GM12801 (cell line): ENCODE data around the gene ADAMTS20.

ENCODE experiments used
- CTCF ChIP-seq: IDR thresholded peaks from one replicate; pipeline ENCODE4 v1.5.1; 2011; ENCODE audit warnings: control low read depth; ENCODE audit not compliant: insufficient read length; ENCODE audit errors: extremely low read depth

Gene ADAMTS20

DNA sequence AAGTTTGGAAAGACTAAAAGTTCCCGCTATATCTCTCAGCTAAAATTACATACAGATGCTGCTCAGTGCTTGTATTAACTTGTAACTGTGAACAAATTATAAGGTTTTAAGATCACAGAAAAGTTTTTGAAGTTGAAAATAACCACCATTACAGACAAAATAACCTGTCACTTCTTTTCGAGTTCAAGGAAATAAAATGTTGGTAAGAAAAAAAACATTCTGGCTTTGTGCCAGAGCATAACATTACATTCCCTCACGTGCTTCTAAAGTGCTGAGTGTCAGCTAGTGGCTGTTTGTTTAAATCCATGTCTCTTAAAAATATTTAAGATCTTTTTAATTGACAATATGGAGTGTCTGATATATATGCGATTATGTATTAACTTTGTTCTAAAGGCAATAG, 27.2 kb upstream of the ADAMTS20 start:
- no peak for TF ChIP-seq CTCF

DNA sequence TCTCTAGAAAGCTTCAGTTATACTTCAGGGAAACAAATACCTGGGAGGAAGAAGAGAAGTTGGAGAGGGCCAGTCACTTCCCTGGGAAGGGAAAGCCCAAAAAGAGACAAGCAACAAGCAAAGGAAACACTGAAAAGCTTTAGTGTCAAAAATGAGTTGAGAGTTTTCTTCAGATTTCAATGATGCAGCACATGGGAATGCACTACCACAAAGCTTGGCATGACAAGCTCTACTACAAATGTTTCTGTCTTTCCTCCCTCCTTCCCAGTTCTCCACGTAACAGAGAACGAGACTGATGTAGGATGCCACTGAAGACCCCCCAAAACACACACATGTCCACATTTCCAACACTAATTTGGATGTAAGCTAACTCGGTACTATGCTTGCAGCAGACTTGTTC, 26.8 kb upstream of the ADAMTS20 start:
- TF ChIP-seq CTCF = no peak

- no peak for TF ChIP-seq CTCF
Observed at GRCh38 chr12:43577381-43577780, 25.4 kb upstream of the ADAMTS20 start.

- no peak for TF ChIP-seq CTCF
Observed at GRCh38 chr12:43576162-43576561, 24.2 kb upstream of the ADAMTS20 start.

DNA sequence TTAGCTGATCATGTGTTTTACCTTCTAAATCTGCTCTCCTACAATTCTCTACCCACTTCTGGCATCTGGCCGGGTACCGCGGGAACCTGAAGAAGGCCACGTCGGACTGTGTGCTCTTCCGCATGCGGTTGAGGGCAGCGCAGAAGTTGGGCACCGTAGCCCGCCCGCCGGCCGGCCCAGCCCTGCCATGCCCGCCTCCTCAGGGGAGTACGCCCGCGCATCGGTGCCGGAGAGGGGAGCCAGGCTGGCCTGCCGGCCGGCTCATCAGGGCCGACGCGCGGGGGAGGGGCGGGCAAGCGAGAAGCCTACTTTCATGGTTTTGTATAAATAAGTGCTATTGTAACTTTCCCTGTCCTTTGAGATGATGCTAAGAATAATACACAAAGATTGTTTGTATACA, 19.9 kb upstream of the ADAMTS20 start:
- TF ChIP-seq CTCF = no peak

DNA sequence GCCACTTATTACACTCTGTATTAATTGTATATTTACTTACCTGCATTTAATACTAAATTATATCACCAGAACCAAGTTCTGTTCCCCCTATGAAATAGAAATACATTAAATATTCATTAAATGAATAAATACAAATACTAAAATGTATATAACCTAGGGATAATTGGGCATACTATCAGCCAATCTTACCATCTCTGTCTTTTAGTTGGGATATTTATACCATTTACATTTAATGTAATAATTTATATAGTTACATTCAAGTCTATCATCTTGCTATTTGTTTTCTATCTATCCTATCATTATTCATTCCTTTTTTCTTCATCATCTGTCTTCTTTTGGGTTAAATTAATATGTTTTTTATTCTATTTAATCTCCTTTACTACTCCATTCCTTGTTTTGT, 4.1 kb upstream of the ADAMTS20 start:
- TF ChIP-seq CTCF = no peak

DNA sequence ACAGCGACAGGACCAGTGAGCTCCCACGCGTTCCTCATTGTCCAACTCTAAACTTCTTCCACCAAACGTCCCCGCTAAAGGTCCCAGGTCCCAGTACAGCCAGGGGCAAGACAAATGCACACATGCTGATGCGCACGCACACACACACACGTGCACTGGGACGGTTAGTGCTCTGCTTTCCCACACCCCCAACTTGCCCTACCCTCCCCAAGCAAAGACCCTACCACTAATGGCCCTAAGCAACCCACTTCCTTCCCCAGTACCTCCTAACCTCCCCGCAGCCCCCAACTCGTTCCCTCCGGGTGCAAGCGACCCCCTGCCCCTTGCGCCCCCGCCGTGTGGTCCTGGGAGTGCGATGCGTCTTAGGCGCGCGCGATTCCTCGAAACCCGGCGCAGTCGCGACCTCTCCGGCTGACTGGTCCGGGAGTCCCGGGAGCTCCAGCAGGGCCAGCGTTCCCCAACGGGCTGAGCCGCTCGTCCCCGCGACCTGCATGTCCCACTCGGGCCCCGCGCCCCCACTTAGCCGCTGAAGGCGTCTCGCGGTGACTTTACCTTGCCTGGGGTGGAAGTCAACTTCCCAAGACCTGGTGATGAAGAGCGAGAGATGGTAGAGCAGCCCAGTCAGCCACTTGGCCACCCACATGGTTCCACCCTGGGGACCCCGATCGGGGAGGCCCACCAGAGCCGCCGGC, 578 bp downstream of the ADAMTS20 start:
- no peak for TF ChIP-seq CTCF

DNA sequence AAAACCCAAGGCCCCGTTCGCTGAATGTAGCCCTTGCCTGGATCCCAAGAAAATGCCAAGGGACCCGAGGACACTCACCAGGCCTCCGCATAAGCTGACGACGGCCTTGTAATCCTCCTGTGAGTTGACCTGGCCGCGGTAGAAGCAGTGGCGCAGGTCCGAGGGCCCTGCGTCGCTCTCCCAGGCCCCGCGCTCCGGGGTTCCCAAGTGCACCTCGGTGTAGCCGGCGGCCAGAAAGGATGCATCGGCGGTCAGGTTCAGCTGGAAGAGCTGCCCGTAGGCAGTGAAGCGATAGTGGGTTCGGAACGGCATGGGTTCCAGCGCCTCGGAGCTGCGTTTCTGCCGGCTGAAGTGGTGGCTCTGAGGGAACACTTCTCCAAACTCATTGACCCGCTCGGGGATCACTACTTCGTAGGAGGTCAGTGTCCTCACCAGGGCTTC, 1.2 kb downstream of the ADAMTS20 start:
- TF ChIP-seq CTCF = no peak
